GF-D8 (cell line): ENCODE results near the gene HTR2B.
"Not testable (repeated sequence)": the region's sequence is repeated elsewhere in the genome, so short reads cannot be mapped to it uniquely, and the experiment has no call there.

Experiments used
- DNase-seq: peaks from one replicate; lab custom pipeline; 2025; lab: John Stamatoyannopoulos, UW

The HTR2B gene

GRCh38 chr2:231124838-231125568, at the start of gene HTR2B:
Gene HTR2B, minus strand, starts transcription at chr2:231125042. Its CDS starts 1,278 bp downstream, at chr2:231123764.
- DNase-seq: no peak

GRCh38 chr2:231174211-231174651, 49.4 kb upstream of the HTR2B start:
- no peak for DNase-seq

- DNase-seq: no peak
Measured at GRCh38 chr2:231172025-231172424, 47.2 kb upstream of the HTR2B start.

GRCh38 chr2:231170055-231170454, 45.2 kb upstream of the HTR2B start:
- DNase-seq: no peak

GRCh38 chr2:231169488-231169887, 44.6 kb upstream of the HTR2B start:
- DNase-seq: no peak

- peak; percentile 66 for DNase-seq
Measured at GRCh38 chr2:231168460-231169139, 43.8 kb upstream of the HTR2B start.

GRCh38 chr2:231167745-231168459, 43.1 kb upstream of the HTR2B start:
- DNase-seq: no peak

- no peak for DNase-seq
Measured at GRCh38 chr2:231163414-231164095, 38.7 kb upstream of the HTR2B start.

- no peak for DNase-seq
Measured at GRCh38 chr2:231163011-231163410, 38.2 kb upstream of the HTR2B start.

GRCh38 chr2:231161877-231162329, 37.1 kb upstream of the HTR2B start:
- DNase-seq: no peak

GRCh38 chr2:231161252-231161839, 36.5 kb upstream of the HTR2B start:
- no peak for DNase-seq

GRCh38 chr2:231160701-231161100, 35.9 kb upstream of the HTR2B start:
- DNase-seq: no peak

- DNase-seq: no peak
Measured at GRCh38 chr2:231159306-231159705, 34.5 kb upstream of the HTR2B start.

GRCh38 chr2:231152800-231153557, 28.1 kb upstream of the HTR2B start:
- no peak for DNase-seq

GRCh38 chr2:231146665-231147064, 21.8 kb upstream of the HTR2B start:
- no peak for DNase-seq

GRCh38 chr2:231144896-231145295, 20.1 kb upstream of the HTR2B start:
- DNase-seq: no peak

GRCh38 chr2:231140808-231141207, 16.0 kb upstream of the HTR2B start:
- not testable (repeated sequence) for DNase-seq

GRCh38 chr2:231139796-231140195, 15.0 kb upstream of the HTR2B start:
- DNase-seq: no peak

GRCh38 chr2:231138699-231139098, 13.9 kb upstream of the HTR2B start:
- DNase-seq: no peak

- peak; percentile 34 for DNase-seq
Measured at GRCh38 chr2:231134910-231135655, 10.2 kb upstream of the HTR2B start.
